IMR-90 (cell line): ENCODE data around the gene PHPT1. TPM values are rescaled to one million over a fixed set of nuclear protein-coding genes. Genes with fewer than 3 reads are reported as not detected.

ENCODE experiments used
- CTCF ChIP-seq: conservative IDR thresholded peaks from 2 replicates; pipeline ENCODE4 v1.5.1; 2012; ENCODE audit warnings: mild to moderate bottlenecking, low read depth, low read length, improper control_type of control experiment
- ELK1 ChIP-seq: fragments of 150-350 bp; IDR thresholded peaks from 2 replicates; pipeline ENCODE4 v1.6.1; 2016; ENCODE audit warnings: low read depth, mild to moderate bottlenecking, low read length, moderate library complexity, borderline replicate concordance
- polyA plus RNA-seq, 3 experiments: library from polyadenylated mRNA; depleted of rRNA; stranded (reverse); fragments of >200 nt; gene quantifications; 2 replicates each; pipeline ENCODE4 v1.2.3, GENCODE V29; 2012; ENCODE audit warnings: low replicate concordance in 1 of 3
- total RNA-seq: library from RNA; depleted of rRNA; stranded (reverse); fragments of >200 nt; gene quantifications from 2 replicates; pipeline ENCODE4 v1.2.3, GENCODE V29; 2012

Gene PHPT1
- total and polyA plus RNA-seq, 2 of the 4 experiments (the other 2 are of a cell fraction) = 79.8 to 214 TPM

GRCh38 chr9:136849038-136849959 is at the start of gene PHPT1 (continued):
- TF ChIP-seq ELK1 = no peak
- no peak for TF ChIP-seq CTCF
